Liver (tissue), 9 donors: ENCODE data around the gene VWA5A. TPM values are rescaled to one million over a fixed set of nuclear protein-coding genes. Genes with fewer than 3 reads are reported as not detected.

Experiments
- DNase-seq: peaks from one replicate; pipeline ENCODE4 v3.0.0-alpha.2; 2017; ENCODE audit warnings: low spot score
- H3K27ac ChIP-seq, 2 donors: one replicate each; pipeline ENCODE4 v1.7.0; 2013; ENCODE audit warnings: inconsistent platforms in 2 of 2, low read length in 2 of 2, control low read depth in 1 of 2, low read depth in 1 of 2, mild to moderate bottlenecking in 1 of 2
- H3K27me3 ChIP-seq, 4 donors: one replicate each; pipeline versions ENCODE4 v1.6.1 to v1.7.0; 2013; ENCODE audit warnings: low read length in 3 of 4, inconsistent platforms in 1 of 4, mild to moderate bottlenecking in 1 of 4, moderate library complexity in 1 of 4; ENCODE audit not compliant: control insufficient read depth in 4 of 4, insufficient read depth in 4 of 4
- H3K36me3 ChIP-seq, 4 donors: one replicate each; pipeline versions ENCODE4 v1.6.1 to v1.7.0; 2013; ENCODE audit warnings: low read length in 3 of 4, mild to moderate bottlenecking in 3 of 4, low read depth in 1 of 4, moderate library complexity in 1 of 4; ENCODE audit not compliant: control insufficient read depth in 4 of 4, insufficient read depth in 3 of 4
- H3K4me1 ChIP-seq, 4 donors: one replicate each; pipeline versions ENCODE4 v1.6.1 to v1.7.0; 2013; ENCODE audit warnings: low read length in 3 of 4, mild to moderate bottlenecking in 3 of 4, moderate library complexity in 1 of 4; ENCODE audit not compliant: control insufficient read depth in 4 of 4, insufficient read depth in 4 of 4
- H3K4me3 ChIP-seq, 3 donors: one replicate each; pipeline versions ENCODE4 v1.6.1 to v1.7.0; 2013; ENCODE audit warnings: low read length in 3 of 3, control low read depth in 1 of 3, low read depth in 1 of 3, mild to moderate bottlenecking in 1 of 3
- H3K9ac ChIP-seq, 2 donors: one replicate each; pipeline ENCODE4 v1.7.0; 2013; ENCODE audit warnings: low read length in 2 of 2, mild to moderate bottlenecking in 2 of 2, moderate library complexity in 2 of 2, control low read depth in 1 of 2, low read depth in 1 of 2
- H3K9me3 ChIP-seq, 4 donors: one replicate each; pipeline versions ENCODE4 v1.6.1 to v1.7.0; 2013; ENCODE audit warnings: low read length in 3 of 4; ENCODE audit not compliant: control insufficient read depth in 4 of 4
- ATF3 ChIP-seq: IDR thresholded peaks from 2 replicates; pipeline ENCODE4 v1.6.1; 2016; ENCODE audit warnings: antibody characterized with exemption
- CTCF ChIP-seq: fragments of 150-350 bp; IDR thresholded peaks from 2 replicates; pipeline ENCODE4 v1.5.1; 2017; ENCODE audit warnings: improper control_type of control experiment, low read depth, low read length; ENCODE audit not compliant: missing input control
- EGR1 ChIP-seq, 2 donors: IDR thresholded peaks; 2 replicates each; pipeline ENCODE4 v1.6.1; 2016 to 2018; ENCODE audit warnings: antibody characterized with exemption in 2 of 2, low read depth in 2 of 2
- FOXA1 ChIP-seq: IDR thresholded peaks from 2 replicates; pipeline ENCODE4 v1.6.1; 2016; ENCODE audit warnings: antibody characterized with exemption
- FOXA2 ChIP-seq: IDR thresholded peaks from 2 replicates; pipeline ENCODE4 v1.6.1; 2016; ENCODE audit warnings: antibody characterized with exemption
- GABPA ChIP-seq, 2 donors: IDR thresholded peaks in 1 of 2; conservative IDR thresholded peaks in 1 of 2; 2 replicates each; pipeline ENCODE4 v1.6.1; 2016; ENCODE audit warnings: antibody characterized with exemption in 2 of 2, mild to moderate bottlenecking in 1 of 2, moderate library complexity in 1 of 2
- HNF4A ChIP-seq, 2 donors: conservative IDR thresholded peaks; 2 replicates each; pipeline ENCODE4 v1.6.1; 2016; ENCODE audit warnings: antibody characterized with exemption in 2 of 2, mild to moderate bottlenecking in 2 of 2
- HNF4G ChIP-seq: IDR thresholded peaks from 2 replicates; pipeline ENCODE4 v1.6.1; 2016; ENCODE audit warnings: antibody characterized with exemption
- JUND ChIP-seq, 2 donors: IDR thresholded peaks; 2 replicates each; pipeline ENCODE4 v1.6.1; 2016; ENCODE audit warnings: antibody characterized with exemption in 2 of 2
- MAX ChIP-seq: IDR thresholded peaks from 2 replicates; pipeline ENCODE4 v1.6.1; 2016; ENCODE audit warnings: antibody characterized with exemption
- NR2F2 ChIP-seq: IDR thresholded peaks from 2 replicates; pipeline ENCODE4 v1.6.1; 2016; ENCODE audit warnings: antibody characterized with exemption
- RAD21 ChIP-seq, 2 donors: IDR thresholded peaks; 2 replicates each; pipeline ENCODE4 v1.6.1; 2016; ENCODE audit warnings: antibody characterized with exemption in 2 of 2, mild to moderate bottlenecking in 2 of 2
- REST ChIP-seq: IDR thresholded peaks from 2 replicates; pipeline ENCODE4 v1.6.1; 2016; ENCODE audit warnings: antibody characterized with exemption, mild to moderate bottlenecking
- RXRA ChIP-seq, 2 donors: IDR thresholded peaks; 2 replicates each; pipeline ENCODE4 v1.6.1; 2017 to 2018; ENCODE audit warnings: antibody characterized with exemption in 2 of 2, mild to moderate bottlenecking in 1 of 2
- SP1 ChIP-seq: IDR thresholded peaks from 2 replicates; pipeline ENCODE4 v1.6.1; 2018; ENCODE audit warnings: antibody characterized with exemption, mild to moderate bottlenecking
- TAF1 ChIP-seq: conservative IDR thresholded peaks from 2 replicates; pipeline ENCODE4 v1.6.1; 2016; ENCODE audit warnings: antibody characterized with exemption, mild to moderate bottlenecking
- YY1 ChIP-seq: IDR thresholded peaks from 2 replicates; pipeline ENCODE4 v1.6.1; 2016; ENCODE audit warnings: antibody characterized with exemption, mild to moderate bottlenecking
- ZBTB33 ChIP-seq: IDR thresholded peaks from 2 replicates; pipeline ENCODE4 v1.6.1; 2016; ENCODE audit warnings: antibody characterized with exemption
- WGBS: extraction: QIAGEN DNeasy Blood & Tissue Kit; methylation state at CpG from one replicate; pipeline ENCODE4 v1.1.7; 2013; 5-methylcytosine and 5-hydroxymethylcytosine counted together
- polyA plus RNA-seq, 2 donors: library from polyadenylated mRNA; stranded (reverse) in 1 of 2; unstranded in 1 of 2; fragments of 200-250 nt in 1 of 2; fragments of >200 nt in 1 of 2; fragmentation: Nextera tagmentation in 1 of 2; extraction: Ambion mirVana in 1 of 2; gene quantifications; one replicate each; pipeline versions ENCODE4 v1.2.1 to v1.2.3, GENCODE V29; 2013 to 2015
- total RNA-seq, 2 donors: library from RNA; depleted of rRNA; stranded (reverse); fragments of >200 nt; gene quantifications; one replicate each; pipeline ENCODE4 v1.2.3, GENCODE V29; 2014
- donor health status: healthy.
- donor health status: healthy.
- donor health status: healthy.
- donor health status: healthy.
- donor health status: healthy.

VWA5A gene
- total and polyA plus RNA-seq, 4 donors, result 2.3 to 5.7 (median 3.7) TPM

- Histone ChIP-seq H3K36me3 (no peaks in the 10 kb centered on the region), H3K27me3 (peaks cover 0 to 8% (median 0%) of the 10 kb centered on the region in 4 donors), H3K9ac (no peak overlapping the region), H3K4me3 (no peak overlapping the region), H3K4me1 (no peaks in the 10 kb centered on the region), H3K9me3 (peaks cover 0 to 2% (median 0%) of the 10 kb centered on the region in 4 donors), H3K27ac (no peak overlapping the region)
- no peak for DNase-seq
- TF ChIP-seq REST (no peak), RXRA (IDR thresholded peaks at IDR 0.05) (no peak), RAD21 (IDR thresholded peaks at IDR 0.05) (no peak), ZBTB33 (no peak), ATF3 (no peak), NR2F2 (no peak), GABPA (IDR thresholded peaks at IDR 0.05 in 1 of 2, conservative IDR thresholded peaks at IDR 0.05 in 1 of 2) (no peak), MAX (no peak), TAF1 (no peak), FOXA1 (no peak), HNF4A (conservative IDR thresholded peaks at IDR 0.05) (no peak), CTCF (no peak), SP1 (no peak), YY1 (no peak), JUND (IDR thresholded peaks at IDR 0.05) (no peak), HNF4G (no peak), EGR1 (IDR thresholded peaks at IDR 0.05; ENCODE audit: low read depth in 2 of 2) (no peak), FOXA2 (no peak)
- WGBS, result 71% methylated on average over 2 of the region's 2 CpGs
Measured at GRCh38 chr11:124153821-124154220, 38.6 kb downstream of the VWA5A start.
